Astrocyte (in vitro differentiated cells and primary cell): ENCODE measurements around the gene CHAT.

Experiments used
- CTCF ChIP-seq: IDR thresholded peaks from 2 replicates; pipeline ENCODE4 v1.5.1; 2011; ENCODE audit warnings: low read depth, mild to moderate bottlenecking, inconsistent platforms, low read length, moderate library complexity; ENCODE audit not compliant: insufficient read depth
- EZH2 ChIP-seq: IDR thresholded peaks from 2 replicates; pipeline ENCODE4 v1.6.1; 2012; ENCODE audit warnings: mild to moderate bottlenecking, low read length, inconsistent platforms; ENCODE audit not compliant: insufficient read depth

- TF ChIP-seq CTCF (no peak), EZH2 (no peak)
Observed at GRCh38 chr10:49620841-49621378, 7.1 kb downstream of the CHAT start.
